ENCODE data around the gene ARMC10.
"Not testable (repeated sequence)": the region's sequence is repeated elsewhere in the genome, so short reads cannot be mapped to it uniquely, and the experiment has no call there.

Gene ARMC10

DNA sequence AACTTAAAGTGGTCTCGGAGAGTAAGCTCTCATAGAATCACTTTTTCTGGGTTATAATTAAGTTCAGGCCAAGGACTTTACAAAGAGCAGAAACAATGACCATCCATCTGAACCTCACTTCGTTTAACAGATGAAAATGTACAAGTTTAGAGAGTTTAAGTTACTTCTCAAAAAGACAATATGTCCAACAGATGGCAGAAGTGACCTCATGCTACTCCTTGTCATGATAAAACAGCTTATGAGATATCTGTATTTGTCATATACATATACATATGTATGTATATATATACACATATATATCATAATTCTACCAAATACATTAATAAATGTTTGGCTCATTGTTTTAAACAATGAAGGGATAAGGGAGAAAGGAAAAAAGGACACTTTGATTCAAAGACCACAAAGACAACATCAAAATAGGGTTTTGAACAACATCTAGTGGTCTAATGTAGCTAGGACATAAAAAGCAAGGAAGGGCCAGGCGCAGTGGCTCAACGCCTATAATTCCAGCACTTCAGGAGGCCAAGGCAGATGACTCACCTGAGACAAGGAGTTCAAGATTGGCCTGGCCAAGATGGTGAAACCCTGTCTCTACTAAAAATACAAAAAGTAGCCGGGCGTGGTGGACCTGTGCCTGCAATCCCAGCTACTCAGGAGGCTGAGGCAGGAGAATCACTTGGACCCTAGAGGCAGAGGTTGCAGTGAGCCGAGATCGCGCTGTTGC, 56.1 kb downstream of the ARMC10 start:
- H3K9me3 ChIP-seq (ENCODE audit: control insufficient read depth, insufficient read depth, low read length), result no peaks in the 10 kb centered on the region
- no peaks in the 10 kb centered on the region for H3K27me3 ChIP-seq (ENCODE audit: control insufficient read depth, insufficient read depth, low read length)
- no peak overlapping the region for H3K9ac ChIP-seq (ENCODE audit: low read depth, low read length)
- no peak overlapping the region for H3K4me3 ChIP-seq (ENCODE audit: low read depth, low read length)
- H3K4me1 ChIP-seq (ENCODE audit: control insufficient read depth, insufficient read depth, low read length), result peaks cover 4% of the 10 kb centered on the region
- no peaks in the 10 kb centered on the region for H3K36me3 ChIP-seq (ENCODE audit: control insufficient read depth, insufficient read depth, low read length)

DNA sequence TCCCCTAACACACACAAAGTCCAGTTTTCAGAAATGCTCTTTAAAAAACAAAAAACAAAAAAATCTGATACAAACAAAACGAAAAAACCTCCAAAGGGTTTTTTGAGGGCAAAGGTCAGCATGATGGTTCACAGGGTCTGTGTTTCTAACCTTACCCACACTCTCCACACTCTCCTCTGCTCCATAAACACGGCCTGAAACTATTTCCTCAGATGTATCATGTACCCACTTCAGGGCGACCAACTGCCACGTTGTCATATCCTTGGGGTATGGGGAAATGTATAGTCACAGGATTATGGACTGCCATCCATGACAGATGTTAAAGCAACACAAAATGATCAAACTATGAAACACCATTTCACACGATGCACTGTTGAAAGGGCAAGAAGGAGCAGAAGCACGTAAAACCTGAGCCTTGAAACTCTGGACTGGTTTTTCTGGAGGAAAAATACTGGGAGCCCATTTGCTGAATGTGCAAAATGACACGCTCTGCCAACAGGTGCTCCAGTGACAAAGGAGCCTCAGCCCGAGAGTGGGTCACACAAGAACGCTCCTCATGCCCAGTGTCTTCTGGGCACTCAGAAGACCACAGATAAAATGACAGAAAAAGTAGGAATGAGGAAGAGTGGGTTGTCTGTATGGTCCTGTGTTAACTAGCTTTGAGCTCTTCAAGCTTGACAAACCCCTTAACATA, 58.2 kb downstream of the ARMC10 start:
- Histone ChIP-seq H3K9ac (ENCODE audit: low read depth, low read length) (no peak overlapping the region), H3K9me3 (ENCODE audit: control insufficient read depth, insufficient read depth, low read length) (no peaks in the 10 kb centered on the region), H3K4me3 (ENCODE audit: low read depth, low read length) (no peak overlapping the region), H3K27me3 (ENCODE audit: control insufficient read depth, insufficient read depth, low read length) (no peaks in the 10 kb centered on the region), H3K4me1 (ENCODE audit: control insufficient read depth, insufficient read depth, low read length) (peaks cover 4% of the 10 kb centered on the region), H3K36me3 (ENCODE audit: control insufficient read depth, insufficient read depth, low read length) (no peaks in the 10 kb centered on the region)

DNA sequence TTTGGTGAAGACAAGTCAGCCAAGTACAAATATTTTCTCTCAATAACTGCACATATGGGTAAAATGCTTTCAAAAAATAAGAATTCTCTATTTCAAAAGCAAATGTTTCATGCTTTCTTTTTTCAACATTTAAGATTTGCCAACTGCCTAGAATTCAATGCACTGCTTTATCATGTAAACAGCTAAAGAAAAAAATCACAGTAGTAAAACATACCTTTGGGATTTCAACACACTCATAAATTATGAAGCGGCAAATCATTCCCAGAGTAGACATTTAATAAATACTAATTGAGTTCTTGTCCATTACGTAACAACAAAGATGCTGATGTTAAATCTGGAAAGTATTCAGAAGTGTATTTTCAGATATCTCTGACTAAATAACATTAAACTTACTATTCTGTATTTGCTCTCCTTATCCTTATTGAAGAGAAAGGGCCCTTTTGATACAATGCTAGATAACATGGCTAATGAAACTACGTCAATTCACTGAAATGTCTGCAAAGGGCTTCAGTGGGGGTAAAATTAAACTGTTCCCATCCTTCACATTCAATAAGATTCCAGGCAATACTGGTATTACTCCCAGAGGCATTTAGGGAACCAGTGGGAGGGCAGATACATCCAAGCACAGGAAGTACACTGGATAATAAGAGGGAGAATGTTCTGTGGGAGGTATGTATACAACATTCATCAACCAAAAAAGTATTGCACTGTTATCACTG, 60.1 kb downstream of the ARMC10 start:
- H3K9ac ChIP-seq (ENCODE audit: low read depth, low read length), result no peak overlapping the region
- no peaks in the 10 kb centered on the region for H3K9me3 ChIP-seq (ENCODE audit: control insufficient read depth, insufficient read depth, low read length)
- no peak overlapping the region for H3K4me3 ChIP-seq (ENCODE audit: low read depth, low read length)
- H3K36me3 ChIP-seq (ENCODE audit: control insufficient read depth, insufficient read depth, low read length), result no peaks in the 10 kb centered on the region
- H3K4me1 ChIP-seq (ENCODE audit: control insufficient read depth, insufficient read depth, low read length), result peaks cover 4% of the 10 kb centered on the region
- no peaks in the 10 kb centered on the region for H3K27me3 ChIP-seq (ENCODE audit: control insufficient read depth, insufficient read depth, low read length)

DNA sequence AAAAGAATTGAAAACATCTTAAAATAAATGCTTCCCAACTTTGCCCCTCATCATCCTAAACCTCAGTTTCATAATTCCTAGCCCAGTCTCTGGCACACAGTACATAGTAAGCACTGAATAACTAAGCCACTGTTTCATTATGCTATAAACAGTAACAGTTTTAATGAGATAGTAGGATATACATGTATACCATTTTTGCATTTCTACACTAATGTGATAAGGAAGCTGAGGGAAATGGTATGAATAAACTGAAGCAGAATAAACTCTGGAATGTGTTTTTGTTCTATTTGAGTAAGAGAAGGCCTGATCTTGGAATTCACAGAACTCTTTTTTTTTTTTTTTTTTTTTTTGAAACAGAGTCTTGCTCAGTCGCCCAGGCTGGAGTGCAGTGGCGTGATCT, 65.1 kb downstream of the ARMC10 start:
- H3K36me3 ChIP-seq (ENCODE audit: control insufficient read depth, insufficient read depth, low read length), result no peaks in the 10 kb centered on the region
- no peak overlapping the region for H3K9ac ChIP-seq (ENCODE audit: low read depth, low read length)
- no peak overlapping the region for H3K4me3 ChIP-seq (ENCODE audit: low read depth, low read length)
- no peaks in the 10 kb centered on the region for H3K9me3 ChIP-seq (ENCODE audit: control insufficient read depth, insufficient read depth, low read length)
- no peaks in the 10 kb centered on the region for H3K27me3 ChIP-seq (ENCODE audit: control insufficient read depth, insufficient read depth, low read length)
- H3K4me1 ChIP-seq (ENCODE audit: control insufficient read depth, insufficient read depth, low read length), result peaks cover 4% of the 10 kb centered on the region

DNA sequence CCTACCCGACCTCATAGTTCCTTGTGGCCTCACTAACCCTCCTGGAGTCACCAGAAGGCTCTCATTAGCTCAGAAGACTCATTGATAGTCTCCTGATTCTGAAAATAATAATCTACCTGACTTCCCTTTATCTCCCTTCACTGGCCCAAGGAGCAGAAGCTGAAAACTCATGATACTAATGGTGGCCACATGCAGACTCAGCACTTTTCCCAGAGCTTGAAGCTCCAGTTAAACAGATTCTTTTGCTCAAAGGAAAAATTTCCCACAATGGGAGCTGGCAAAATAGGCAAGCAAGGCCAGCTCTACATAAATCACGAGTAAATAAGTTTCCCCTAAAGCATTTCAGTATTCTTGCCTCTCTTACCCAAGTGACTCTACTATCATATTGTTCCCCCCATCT, 65.7 kb downstream of the ARMC10 start:
- H3K4me3 ChIP-seq (ENCODE audit: low read depth, low read length), result no peak overlapping the region

DNA sequence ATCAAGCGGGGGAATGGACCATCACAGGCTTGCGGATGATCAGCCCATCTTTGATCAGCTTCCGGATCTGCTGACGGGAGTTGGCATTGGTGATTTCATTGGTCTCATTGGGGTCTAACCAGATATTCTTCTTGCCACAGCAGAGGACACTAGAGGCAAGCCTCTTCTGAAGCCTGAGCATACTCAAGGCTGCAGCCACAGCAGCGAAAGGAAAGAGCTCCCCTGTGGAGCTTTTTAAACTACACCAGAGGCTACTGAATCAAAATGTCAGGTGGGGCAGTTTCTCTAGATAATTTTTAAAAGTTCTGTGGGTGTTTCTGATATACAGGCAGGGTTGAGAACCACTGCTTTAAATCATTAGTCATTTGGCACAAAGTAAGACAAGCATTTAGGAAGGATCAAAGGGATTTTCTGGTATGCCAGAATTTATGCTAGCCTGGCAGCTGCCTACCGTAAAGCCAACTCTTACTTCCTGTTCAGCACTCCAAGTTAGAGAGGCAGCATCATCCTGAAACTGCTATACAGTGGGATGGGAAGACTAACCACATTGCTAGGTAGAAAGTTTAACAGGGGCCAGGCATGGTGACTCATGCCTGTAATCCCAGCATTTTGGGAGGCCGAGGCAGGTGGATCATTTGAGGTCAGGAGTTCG, 66.9 kb downstream of the ARMC10 start:
- H3K9ac ChIP-seq (ENCODE audit: low read depth, low read length), result no peak overlapping the region
- no peaks in the 10 kb centered on the region for H3K4me1 ChIP-seq (ENCODE audit: control insufficient read depth, insufficient read depth, low read length)

More for the DNA sequence above, 65.7 kb downstream of the ARMC10 start:
- Histone ChIP-seq H3K9me3 (ENCODE audit: control insufficient read depth, insufficient read depth, low read length) (no peaks in the 10 kb centered on the region), H3K36me3 (ENCODE audit: control insufficient read depth, insufficient read depth, low read length) (no peaks in the 10 kb centered on the region), H3K9ac (ENCODE audit: low read depth, low read length) (no peak overlapping the region), H3K27me3 (ENCODE audit: control insufficient read depth, insufficient read depth, low read length) (no peaks in the 10 kb centered on the region), H3K4me1 (ENCODE audit: control insufficient read depth, insufficient read depth, low read length) (no peaks in the 10 kb centered on the region)

DNA sequence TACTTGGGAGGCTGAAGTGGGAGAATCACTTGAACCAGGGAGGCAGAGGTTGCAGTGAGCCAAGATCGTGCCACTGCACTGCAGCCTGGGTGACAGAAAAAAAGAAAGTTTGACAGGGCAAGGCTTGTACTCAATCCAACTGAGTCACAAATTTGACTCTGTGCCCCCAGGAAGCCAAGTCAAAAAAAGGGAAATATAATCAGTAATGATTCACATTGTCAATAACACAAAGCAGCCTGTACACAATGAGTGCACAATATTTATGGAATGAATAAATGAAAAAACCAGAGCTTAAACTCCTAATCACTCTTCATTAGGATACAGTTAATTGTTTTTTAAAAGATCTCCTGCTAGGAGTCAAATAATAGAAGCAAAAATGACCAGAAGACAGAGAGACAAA, 67.6 kb downstream of the ARMC10 start:
- no peaks in the 10 kb centered on the region for H3K27me3 ChIP-seq (ENCODE audit: control insufficient read depth, insufficient read depth, low read length)
- no peak overlapping the region for H3K9ac ChIP-seq (ENCODE audit: low read depth, low read length)
- H3K4me3 ChIP-seq (ENCODE audit: low read depth, low read length), result no peak overlapping the region
- H3K9me3 ChIP-seq (ENCODE audit: control insufficient read depth, insufficient read depth, low read length), result no peaks in the 10 kb centered on the region
- H3K36me3 ChIP-seq (ENCODE audit: control insufficient read depth, insufficient read depth, low read length), result no peaks in the 10 kb centered on the region
- no peaks in the 10 kb centered on the region for H3K4me1 ChIP-seq (ENCODE audit: control insufficient read depth, insufficient read depth, low read length)

More for the DNA sequence above, 66.9 kb downstream of the ARMC10 start:
- Histone ChIP-seq H3K4me3 (ENCODE audit: low read depth, low read length) (no peak overlapping the region), H3K36me3 (ENCODE audit: control insufficient read depth, insufficient read depth, low read length) (no peaks in the 10 kb centered on the region), H3K9me3 (ENCODE audit: control insufficient read depth, insufficient read depth, low read length) (no peaks in the 10 kb centered on the region), H3K27me3 (ENCODE audit: control insufficient read depth, insufficient read depth, low read length) (no peaks in the 10 kb centered on the region)

DNA sequence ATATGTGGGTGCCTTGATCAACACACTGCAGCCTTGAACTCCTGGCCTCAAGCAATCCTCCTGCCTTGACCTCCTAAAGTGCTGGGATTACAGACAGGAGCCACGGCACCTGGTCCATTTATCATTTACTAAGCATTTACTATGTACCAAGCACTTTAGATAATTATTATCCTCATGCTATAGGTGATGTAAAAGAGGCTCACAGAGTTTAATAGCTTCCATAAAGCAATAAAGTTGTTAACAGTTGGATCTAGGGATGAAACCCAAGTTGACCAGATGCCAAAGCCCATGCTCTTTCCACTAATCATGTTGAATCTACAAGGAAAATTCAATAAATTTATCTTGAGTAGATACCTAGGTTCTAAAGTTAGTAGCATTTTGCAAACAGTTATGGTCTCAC, 68.9 kb downstream of the ARMC10 start:
- Histone ChIP-seq H3K36me3 (ENCODE audit: control insufficient read depth, insufficient read depth, low read length) (no peaks in the 10 kb centered on the region), H3K9ac (ENCODE audit: low read depth, low read length) (no peak overlapping the region), H3K27me3 (ENCODE audit: control insufficient read depth, insufficient read depth, low read length) (no peaks in the 10 kb centered on the region), H3K9me3 (ENCODE audit: control insufficient read depth, insufficient read depth, low read length) (no peaks in the 10 kb centered on the region), H3K4me1 (ENCODE audit: control insufficient read depth, insufficient read depth, low read length) (no peaks in the 10 kb centered on the region), H3K4me3 (ENCODE audit: low read depth, low read length) (no peak overlapping the region)

DNA sequence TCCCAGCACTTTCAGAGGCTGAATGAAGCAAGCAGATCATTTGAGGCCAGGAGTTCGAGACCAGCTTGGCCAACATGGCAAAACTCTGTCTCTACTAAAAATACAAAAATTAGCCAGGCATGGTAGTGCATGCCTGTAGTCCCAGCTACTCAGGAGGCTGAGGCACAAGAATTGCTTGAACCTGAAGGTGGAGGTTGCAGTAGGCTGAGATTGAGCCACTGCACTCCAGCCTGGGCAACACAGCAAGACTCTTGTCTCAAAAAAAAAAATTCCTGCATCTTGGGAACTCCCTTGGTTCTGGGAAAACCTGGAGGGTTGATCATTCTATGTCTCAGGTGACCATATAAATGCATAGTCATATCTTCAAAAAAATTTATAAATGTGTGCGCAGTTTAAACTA, 69.8 kb downstream of the ARMC10 start:
- H3K27me3 ChIP-seq (ENCODE audit: control insufficient read depth, insufficient read depth, low read length); H3K9me3 ChIP-seq (ENCODE audit: control insufficient read depth, insufficient read depth, low read length); H3K4me3 ChIP-seq (ENCODE audit: low read depth, low read length); H3K9ac ChIP-seq (ENCODE audit: low read depth, low read length); H3K36me3 ChIP-seq (ENCODE audit: control insufficient read depth, insufficient read depth, low read length); H3K4me1 ChIP-seq (ENCODE audit: control insufficient read depth, insufficient read depth, low read length): not testable (repeated sequence)

DNA sequence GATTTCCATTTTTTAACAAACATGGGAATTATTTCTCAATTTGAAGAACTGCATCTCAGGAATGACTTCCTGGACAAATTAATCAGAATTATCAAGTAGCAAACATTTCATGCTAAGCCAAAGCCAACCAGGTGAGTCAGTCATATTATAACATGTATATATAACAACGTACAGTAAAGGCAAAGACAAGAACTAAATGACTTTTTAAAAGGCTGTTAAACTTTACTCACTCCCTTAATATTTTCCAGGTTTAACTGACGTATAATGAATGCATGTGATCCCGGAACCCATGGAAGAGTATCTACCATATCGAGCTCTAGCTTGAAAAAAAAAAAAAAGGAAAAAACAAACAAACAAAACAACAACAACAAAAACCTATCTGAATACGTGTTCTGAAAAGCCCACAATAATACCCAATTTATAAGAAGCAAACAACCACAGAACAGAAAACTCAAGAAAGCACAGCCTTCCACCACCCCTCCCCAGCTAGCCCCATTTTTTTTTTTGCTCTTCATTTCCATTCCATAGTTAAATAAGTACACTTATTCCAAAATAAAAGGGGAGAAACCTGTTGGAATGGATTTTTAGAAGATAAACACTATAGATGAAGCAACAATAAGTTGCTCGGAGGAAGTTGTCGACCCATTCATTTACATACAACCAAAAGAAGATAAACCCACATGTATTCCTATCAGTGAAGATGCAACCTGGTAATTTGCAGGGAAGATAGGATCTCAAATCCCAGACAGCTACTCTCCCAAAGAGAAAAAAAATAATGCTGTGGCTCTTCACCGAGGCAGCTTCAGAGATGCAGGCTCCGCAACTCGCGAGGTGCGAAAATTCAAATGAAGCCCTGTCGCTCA, 73.4 kb downstream of the ARMC10 start:
- Histone ChIP-seq H3K36me3 (ENCODE audit: control insufficient read depth, insufficient read depth, low read length) (no peaks in the 10 kb centered on the region), H3K27me3 (ENCODE audit: control insufficient read depth, insufficient read depth, low read length) (no peaks in the 10 kb centered on the region), H3K9ac (ENCODE audit: low read depth, low read length) (peak overlapping the region; percentile 95), H3K4me3 (ENCODE audit: low read depth, low read length) (peak overlapping the region; percentile 85), H3K4me1 (ENCODE audit: control insufficient read depth, insufficient read depth, low read length) (no peaks in the 10 kb centered on the region), H3K9me3 (ENCODE audit: control insufficient read depth, insufficient read depth, low read length) (no peaks in the 10 kb centered on the region)

Measured in iPS-15b (cell line).